EH (cell line): ENCODE data around the gene HVCN1.
"Not testable (repeated sequence)": the region's sequence is repeated elsewhere in the genome, so short reads cannot be mapped to it uniquely, and the experiment has no call there.

ENCODE experiments used
- DNase-seq: peaks from one replicate; pipeline ENCODE4 v3.0.0-alpha.2; 2015; ENCODE audit warnings: low read depth

HVCN1 gene

DNA sequence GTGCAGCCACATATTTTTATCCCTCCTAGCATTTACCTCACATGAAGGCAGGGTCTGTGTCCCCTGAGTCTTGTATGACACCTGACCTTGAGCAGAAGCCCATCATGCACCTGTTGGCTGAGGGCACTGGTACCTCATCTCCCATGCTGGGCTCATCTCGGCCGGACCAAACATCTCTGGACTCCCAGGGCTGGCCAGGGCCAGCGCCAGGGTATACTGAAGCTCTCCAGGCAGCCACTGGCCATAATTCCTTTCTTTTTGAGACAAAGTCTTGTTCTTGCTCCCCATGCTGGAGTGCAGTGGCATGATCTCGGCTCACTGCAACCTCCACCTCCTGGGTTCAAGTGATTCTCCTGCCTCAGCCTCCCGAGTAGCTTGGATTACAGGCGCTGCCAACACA is 22.0 kb downstream of the HVCN1 start:
- no peak for DNase-seq

DNA sequence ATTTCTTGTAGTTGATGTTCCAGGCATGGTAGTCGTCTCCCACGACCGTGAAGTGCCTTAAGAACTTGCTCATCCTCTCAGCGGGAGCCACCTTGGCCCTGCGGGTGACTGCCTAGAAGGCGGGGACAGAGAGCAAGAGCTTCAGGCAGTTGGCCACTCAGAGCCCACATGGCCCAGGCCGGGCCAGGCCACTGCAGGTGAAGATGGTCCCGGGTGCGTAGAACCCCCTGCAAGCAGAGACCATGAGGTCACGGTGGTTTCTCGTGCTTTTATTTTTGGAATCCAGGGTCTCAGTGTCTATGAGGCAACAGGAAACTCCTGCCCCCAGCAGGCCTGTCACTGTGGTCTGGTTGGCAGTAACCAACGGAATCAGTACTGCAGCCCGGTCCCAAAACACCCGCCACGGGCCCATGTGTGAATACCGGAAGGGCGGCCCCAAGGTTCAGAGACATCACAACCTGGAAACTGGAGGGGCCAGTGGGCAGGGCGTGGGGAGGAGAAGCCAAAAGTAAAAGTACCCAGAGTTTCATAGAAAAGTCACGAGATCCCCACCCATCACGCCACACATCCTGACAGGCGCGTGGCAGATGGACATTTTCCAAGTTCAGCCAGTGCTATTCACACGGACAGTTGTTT is 27.5 kb downstream of the HVCN1 start:
- DNase-seq = no peak

DNA sequence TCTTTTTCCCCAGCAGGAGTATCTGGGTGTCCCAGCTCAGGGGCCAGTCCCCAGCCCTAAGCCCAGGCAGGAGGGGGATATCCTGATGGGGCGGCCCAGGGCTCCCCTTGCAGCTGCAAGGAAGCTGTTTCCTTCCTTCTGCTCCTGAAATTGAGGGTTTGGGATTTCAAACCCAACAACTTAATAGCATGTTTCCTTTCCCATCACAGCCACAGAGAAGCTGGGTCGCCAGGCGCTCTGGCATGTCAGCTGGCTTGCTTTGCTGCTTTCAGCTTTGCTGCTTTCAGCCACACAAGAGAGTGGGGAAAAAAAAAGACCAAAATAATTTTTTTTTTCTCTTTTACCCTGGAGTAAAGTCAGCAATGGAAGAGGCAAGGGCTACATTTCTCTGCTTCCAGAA is 30.0 kb downstream of the HVCN1 start:
- DNase-seq = no peak

DNA sequence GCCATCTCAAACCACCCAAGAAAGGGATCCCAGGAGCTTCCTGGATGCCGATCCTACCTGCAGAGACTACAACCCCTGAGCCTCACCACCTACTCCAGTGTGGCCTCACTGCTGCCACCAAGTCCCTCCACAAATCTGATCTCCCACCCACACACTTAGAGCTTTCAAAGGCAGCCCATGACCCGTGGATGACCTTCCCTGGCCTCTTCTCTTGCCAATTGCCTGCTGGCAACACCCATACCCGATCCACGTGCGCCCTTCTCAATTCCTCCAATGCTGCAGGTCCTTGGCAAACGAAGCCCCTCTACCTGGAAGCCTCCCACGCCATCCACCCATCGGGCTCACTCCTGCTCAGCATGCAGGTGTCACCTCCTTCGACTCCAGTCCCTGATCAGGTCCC is 30.7 kb downstream of the HVCN1 start:
- DNase-seq = no peak

DNA sequence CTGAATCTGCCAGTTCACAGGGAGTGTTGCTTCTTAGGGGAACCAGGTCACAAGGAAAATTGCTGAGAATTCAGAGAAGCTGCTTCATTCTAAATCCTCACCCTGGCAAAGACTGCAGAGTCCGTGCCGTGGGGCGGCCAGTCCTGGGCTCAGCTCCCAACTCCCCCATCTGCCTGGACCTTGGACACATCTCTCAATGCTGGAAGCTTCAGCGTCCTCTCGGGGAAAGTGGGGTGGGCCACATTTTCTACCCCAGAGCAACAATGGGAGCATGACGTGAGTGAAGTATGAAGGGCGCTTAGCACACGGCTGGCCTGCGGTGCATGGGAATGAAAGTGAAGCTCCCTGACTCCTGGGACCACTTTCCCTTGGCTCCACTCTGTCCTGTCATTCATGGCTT is 31.2 kb downstream of the HVCN1 start:
- DNase-seq = no peak

DNA sequence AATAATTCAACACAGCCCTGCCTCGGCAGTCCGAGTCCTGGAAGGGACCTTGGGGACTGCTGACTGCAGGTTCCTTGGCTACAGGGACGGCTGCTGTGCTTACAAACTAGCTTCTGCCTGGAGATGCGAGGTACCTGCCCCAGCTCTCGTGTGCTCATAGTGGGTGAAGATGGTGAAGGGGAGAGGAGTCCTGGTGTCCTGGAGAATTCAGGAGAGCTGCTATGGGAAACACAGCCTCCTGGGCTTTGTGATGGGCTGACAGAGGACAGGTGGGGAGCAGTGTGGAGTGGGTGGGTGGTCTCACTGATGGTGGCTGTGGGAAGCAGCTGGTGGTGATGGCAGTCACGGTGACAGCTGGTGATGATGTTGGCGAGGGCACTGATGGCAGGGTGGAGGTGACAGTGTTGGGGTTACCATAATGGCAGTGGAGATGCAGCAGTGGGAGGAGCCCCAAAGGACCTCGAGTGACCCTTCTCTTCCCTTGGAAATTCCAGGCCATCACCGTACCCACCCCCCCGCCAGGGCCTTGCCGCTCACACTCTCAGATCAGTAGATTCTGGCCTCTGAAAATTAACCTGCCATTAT is 32.8 kb downstream of the HVCN1 start:
- no peak for DNase-seq

DNA sequence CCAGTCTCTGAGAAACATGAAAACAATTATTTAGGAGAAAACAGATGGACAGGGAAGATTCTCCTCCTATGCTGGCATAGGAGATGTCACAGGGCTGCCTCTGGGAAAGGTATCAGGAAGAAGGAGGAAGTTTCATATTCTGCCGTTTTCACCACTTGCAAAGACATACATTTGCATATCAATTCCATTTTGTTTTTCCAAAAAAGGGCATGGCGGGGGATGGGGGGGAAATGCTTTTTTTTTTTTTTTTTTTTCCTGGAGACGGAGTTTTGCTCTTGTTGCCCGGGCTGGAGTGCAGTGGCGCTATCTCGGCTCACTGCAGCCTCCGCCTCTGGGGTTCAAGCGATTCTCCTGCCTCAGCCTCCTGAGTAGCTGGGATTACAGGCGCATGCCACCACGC is 34.7 kb downstream of the HVCN1 start:
- not testable (repeated sequence) for DNase-seq

DNA sequence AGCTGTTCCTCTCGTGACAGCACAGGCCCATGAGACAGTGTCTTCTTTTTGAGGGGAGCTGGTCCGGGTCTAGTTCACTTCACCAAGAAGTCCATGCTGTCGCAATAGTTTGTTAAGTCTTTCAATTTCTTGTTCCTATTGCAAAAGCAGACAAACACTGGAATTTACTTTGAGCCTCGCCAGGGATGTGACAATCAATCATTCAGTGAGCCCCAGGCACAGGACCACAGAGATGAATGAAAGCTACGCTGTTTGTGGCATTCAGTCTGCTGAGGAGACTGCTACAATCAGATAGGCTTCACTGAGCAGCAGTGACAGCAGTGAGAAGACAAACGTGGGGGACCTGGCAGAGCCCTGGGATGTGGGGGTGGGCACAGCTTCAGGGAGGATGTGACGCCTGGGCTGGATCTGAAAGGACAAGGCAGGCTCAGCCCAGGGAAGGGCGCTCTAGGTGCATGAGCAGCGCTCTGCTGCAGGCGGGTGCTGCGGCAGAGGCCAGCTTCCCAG is 39.5 kb downstream of the HVCN1 start:
- no peak for DNase-seq

DNA sequence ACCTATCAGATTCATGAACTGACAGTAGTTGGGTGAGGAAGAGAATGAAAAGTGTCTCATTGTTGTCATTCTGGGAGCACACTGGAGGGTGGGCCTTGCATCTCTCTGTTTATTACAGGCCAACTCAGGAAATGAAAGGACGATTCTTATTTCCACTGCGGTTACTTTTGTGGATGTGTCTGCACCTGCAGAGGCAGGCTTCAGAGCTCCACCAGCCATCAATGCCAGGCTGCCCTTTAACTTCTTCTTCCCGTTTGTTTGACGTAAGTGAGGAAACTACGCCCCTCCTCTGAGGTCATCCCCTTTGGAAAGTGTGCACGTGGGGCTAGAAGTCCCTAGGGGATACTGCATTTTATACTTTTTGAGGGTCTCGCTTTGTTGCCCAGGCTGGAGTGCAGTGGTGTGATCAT is 41.3 kb downstream of the HVCN1 start:
- DNase-seq = no peak

DNA sequence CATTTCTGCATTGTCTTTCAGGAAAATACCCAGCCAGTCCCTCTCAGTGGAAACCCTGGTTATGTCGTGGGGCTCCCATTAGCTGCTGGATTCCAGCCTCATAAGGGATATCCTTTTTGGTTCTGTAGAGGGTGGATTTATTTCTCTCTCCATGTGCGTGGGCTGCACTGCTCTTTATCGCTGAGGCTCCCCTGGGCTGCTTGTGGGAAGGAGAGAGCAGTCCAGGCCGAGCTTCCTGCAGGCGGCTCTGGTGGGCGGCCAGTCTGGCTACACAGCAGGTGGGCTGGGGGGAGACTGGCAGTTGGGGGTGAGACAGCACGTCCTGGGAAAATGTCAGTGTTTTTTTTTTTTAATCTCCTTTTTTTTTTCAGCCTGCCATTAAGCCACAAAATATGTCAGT is 47.4 kb downstream of the HVCN1 start:
- DNase-seq = peak; percentile 5

DNA sequence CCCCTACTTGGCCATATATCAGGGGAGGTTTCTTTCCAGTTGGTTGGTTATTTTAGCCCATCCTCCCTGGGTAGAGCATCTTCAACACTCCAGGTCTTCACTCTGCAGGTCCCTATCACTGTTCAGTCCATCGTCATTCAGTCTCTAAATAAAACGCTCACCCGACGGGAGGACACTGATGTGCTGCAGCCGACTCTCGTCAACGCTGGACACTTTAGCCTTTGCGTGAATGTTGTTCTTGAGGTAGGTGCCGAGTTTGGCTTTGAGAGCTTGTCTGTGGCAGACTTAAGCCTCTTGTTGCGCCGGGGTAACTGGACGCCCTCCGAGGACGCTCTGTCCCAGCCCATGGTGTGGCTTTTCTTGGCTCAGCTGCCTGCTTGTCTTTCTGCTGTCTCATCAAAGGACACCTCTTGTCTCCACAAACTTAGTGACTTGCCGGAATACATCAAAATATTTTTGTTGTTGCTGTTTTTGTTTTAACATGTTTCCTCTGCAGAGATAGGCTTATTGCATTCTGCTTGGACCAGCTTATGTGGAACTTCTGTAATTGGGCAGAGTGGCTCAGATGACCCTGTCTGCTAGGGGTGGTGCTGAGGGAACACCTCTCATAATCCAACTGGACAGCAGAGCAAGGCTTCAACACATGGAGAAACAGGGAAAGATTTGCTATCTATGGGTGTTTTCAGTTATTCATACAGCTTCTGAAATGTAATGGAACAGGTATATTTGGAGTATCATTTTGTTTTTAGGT is 48.5 kb downstream of the HVCN1 start:
- no peak for DNase-seq

DNA sequence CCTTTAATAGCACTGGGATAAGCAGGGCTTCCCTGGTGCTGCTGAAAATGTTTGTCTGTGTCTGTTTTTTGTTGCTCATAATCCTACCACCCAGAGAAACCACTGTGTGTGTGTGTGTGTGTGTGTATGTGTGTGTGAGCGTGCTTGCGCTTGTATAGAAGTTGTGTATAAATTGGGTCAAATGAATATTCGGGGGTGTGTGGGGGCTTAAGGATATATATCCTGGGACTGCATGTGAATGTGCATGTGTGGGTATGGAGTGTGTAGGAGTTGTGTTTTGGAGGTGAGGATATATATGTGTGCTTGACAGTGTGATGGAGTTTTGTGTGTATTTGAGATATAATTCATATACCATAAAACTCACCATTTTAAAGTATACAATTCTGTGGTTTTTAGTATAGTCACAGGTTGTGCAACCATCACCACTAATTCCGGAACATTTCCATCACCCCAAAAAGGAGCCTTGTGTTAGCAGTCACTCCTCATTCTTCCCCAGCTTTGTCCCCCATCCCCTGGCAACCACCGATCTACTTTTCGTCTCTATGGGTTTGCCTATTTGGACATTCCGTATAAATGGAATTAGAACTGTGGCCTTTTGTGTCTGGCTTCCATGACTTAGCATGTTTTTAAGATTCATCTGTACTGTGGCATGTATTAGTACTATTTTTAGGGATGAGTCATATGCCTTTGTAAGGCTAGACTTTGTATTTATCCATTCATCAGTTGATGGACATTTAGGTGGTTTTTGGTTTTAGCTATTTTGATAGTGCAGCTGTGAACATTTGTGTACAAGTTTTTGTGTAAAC is 49.4 kb downstream of the HVCN1 start:
- peak; percentile 81 for DNase-seq

DNA sequence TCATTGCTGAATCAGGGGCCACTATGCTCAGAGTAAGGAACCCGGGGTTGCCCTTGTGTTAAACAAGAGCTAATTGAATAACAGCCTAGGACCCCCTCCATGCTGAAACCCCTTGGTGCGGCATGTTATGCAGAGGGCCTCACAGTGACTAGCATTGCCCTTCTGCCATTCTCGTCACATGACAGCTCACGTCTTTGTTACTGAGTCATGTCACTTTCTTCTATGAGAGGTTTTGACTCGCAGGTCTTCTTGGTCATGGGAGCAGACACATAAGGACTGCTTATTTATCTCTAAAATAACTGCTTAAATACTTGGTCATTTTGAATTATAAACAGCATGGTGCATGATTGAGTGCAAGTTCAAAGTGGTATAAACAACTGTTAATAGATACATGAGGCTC is 50.1 kb downstream of the HVCN1 start:
- DNase-seq = no peak

DNA sequence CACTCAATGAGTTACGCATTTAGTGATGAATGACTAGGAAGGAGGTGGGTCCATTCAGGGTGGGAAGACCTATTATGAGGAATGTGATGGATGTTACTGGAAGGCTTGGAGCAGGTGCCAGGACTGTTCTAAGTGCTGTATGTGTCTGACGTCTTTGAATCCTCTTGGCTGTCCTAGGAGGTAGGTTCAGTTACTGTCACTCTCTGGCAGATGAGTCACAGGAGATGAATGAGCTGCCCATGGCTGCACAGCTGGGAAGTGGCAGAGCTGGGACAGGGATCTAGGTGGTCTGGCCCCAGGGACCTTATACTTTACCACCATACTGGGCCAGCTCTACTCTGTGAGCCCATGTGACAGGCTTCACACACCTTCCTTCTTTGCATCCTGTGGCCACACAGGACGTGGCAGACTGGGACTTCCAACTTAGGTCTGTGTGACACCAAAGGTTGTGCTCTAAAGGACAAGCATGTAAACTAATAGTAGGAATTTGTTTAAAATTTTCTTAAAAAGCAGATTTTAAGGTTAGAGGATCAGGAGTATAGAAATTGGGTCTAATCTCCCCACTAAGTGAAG is 51.0 kb downstream of the HVCN1 start:
- DNase-seq = peak; percentile 32

DNA sequence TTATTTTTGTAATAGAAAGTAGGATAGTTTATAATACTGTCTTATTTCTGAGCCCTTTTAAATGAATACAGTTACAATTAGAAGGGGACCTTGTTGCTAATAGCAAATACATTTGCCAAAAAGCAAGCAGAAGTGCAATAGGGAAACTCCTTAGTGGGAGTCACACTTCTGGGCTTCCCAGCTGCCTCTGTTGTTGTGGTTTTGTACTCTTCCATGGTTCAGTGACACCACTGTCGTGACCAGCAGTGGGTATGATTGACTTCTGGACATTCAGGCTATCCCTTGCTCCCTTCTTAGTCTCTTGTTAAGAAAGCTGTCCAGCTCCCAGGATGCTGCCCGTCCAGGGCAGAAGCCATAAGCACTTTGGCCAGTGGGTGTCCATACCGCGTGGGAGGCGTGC is 52.4 kb downstream of the HVCN1 start:
- DNase-seq = no peak

DNA sequence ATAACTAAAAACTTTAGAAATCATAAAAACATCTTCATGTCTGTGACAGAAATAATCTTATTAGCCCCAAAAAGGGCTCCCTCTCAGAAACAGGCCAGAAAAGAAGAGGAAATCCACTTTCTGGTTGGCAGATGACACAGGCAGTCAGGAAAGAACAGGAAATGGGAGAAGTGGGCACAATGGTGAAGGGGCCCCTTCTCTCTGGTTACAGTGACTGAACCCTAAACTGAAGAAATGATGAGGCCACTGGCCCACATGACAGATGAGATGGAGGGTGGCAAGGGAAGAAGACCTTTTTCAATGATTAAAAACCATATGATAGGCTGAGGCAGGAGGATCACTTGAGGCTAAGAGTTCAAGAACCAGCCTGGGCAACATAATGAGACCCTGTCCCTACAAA is 53.9 kb downstream of the HVCN1 start:
- DNase-seq = no peak

DNA sequence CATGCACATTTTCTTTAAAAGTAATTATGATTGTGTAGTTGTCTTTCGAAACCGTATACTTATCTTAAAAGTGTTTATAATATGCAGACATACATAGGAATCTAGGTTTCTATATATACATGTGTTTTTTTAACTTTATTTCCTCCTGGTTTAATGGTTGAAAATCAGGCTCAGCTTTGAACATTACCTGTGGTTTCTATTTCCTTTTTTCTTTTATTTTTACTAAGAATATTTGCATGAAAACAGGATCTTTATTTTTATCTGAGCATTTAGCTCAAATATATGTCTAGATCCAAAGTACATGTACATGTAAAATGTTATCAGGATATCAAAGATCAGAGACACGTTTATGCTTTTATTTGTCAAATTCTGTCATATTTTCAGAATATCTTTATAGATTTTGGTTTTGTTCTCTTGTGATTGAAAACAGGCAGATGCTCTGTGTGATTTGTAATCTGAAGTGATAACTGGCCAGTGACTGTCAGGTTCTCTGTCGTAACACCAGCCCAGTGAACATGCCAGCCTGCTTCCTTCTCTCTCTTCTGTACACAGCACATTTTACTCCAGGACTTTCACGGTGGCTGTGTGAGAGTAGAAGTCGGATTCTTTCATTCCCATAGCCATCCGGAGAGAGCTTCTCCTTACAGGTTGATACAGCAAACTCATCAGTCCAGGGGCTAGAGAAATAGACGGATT is 61.3 kb downstream of the HVCN1 start:
- no peak for DNase-seq

DNA sequence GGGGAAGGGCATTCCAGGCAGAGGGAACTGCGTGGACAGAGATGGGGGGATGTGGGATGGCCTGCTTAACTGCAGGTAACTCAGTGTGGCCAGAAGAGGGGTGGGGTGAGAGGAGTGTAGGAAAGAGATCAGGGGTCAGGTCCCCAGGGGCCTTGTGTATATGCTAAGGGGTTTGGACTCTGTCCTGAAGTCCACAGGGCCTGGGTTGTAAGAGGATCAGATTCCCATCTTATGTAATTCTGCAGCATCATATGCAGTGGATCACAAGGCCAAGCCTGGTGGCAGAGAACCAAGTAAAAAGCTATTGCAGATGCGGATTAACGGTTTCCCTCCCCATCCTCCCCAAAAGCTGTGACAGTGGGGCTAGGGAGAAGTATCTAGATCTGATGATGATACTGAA is 66.3 kb downstream of the HVCN1 start:
- no peak for DNase-seq

DNA sequence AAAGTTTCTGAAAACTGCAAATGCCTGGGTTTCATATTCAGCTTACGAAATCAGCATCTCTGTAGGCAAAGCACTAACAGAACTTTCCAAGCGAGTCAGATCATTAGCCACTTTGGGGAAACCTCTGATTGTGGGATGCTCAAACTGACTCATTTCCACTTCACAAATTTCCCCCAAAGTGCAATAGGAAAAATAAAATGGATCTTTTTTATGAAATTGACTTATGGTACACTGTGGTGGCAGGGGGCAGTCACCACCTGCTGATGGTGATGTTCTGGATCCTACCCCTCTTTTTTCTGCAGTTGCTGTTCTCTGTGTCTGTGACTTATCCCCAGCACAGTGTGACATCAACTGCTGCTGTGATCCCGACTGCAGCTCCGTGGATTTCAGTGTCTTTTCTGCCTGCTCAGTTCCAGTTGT is 69.4 kb downstream of the HVCN1 start:
- no peak for DNase-seq

DNA sequence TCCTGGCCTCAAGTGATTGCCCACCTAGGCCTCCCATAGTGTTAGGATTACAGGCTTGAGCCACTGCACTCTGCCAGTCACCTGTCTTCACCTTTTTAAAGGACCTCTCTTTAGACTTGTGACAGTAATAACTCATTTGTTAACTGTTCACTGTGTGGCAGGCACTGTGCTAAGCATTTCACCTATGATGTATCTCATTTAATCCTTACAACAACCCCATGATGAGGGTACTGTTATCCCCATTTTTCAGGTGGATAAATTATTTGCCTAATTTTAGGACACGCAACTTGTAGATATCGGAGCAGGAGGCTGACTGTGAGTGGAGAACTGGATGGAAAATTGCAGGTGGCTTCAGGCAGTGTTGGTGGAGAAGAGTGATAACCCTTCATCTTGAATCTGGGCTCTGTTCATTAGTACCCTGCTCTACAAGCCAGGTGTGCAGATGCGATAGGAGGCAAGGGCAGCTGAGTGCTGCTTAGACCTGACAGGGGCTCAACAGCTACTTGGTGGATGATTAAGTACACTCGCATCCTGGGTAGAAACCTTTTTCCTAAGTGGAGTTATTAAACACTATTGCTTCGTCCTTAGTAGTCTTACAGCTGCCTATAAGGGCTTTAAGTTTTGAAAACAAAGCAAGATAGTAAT is 72.3 kb downstream of the HVCN1 start:
- no peak for DNase-seq

DNA sequence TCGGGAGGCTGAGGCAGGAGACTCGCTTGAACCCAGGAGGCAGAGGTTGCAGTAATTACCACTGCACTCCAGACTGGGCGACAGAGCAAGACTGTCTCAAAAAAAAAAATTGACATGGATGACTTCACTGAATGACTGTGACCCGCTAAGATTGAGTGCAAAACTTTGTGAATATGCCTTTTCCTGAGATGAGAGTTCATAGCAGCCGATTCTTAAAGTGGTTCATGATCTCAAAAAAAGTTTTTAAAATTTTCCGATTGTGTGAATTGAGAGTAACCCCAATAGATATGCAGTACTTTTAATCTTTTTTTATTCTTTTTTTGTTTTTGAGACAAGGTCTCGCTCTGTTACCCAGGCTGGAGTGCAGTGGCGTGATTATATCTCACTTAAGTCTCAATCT is 73.7 kb downstream of the HVCN1 start:
- DNase-seq = no peak
